Lower leg skin (tissue), 3 donors: ENCODE data around the gene RABGGTB.

Experiments used
- CTCF ChIP-seq, 3 donors: fragments of 450-650 bp; IDR thresholded peaks; one replicate each; pipeline ENCODE4 v1.5.1; 2016; ENCODE audit warnings: antibody characterized with exemption in 3 of 3, mild to moderate bottlenecking in 3 of 3, moderate library complexity in 2 of 3
- POLR2A ChIP-seq, 2 donors: fragments of 450-650 bp; IDR thresholded peaks; one replicate each; pipeline ENCODE4 v1.6.1; 2016 to 2017; ENCODE audit warnings: antibody characterized with exemption in 2 of 2, mild to moderate bottlenecking in 1 of 2, moderate library complexity in 1 of 2

- TF ChIP-seq CTCF (IDR thresholded peaks at IDR 0.05), result no peak
- TF ChIP-seq POLR2A (IDR thresholded peaks at IDR 0.05), result no peak
Observed at GRCh38 chr1:75808921-75809320, 22.9 kb downstream of the RABGGTB start.
